GM18502 (cell line): ENCODE data around the gene PLPPR5.

Experiments used
- ATAC-seq: cut with Tn5 transposase; IDR thresholded peaks from one replicate; pipeline ENCODE4 v1.9.1; 2021; ENCODE audit warnings: mild to moderate bottlenecking; ENCODE audit not compliant: unreplicated experiment, poor library complexity

The PLPPR5 gene

GRCh38 chr1:98975113-98975512, 29.5 kb downstream of the PLPPR5 start:
- ATAC-seq: no peak

GRCh38 chr1:98969798-98970490, 34.7 kb downstream of the PLPPR5 start:
- no peak for ATAC-seq

GRCh38 chr1:98967122-98967521, 37.5 kb downstream of the PLPPR5 start:
- ATAC-seq: no peak

- ATAC-seq: no peak
Observed at GRCh38 chr1:98965394-98965793, 39.3 kb downstream of the PLPPR5 start.

GRCh38 chr1:98964198-98964597, 40.5 kb downstream of the PLPPR5 start:
- ATAC-seq: no peak

- ATAC-seq: no peak
Observed at GRCh38 chr1:98963064-98963758, 41.5 kb downstream of the PLPPR5 start.

- no peak for ATAC-seq
Observed at GRCh38 chr1:98962156-98962555, 42.5 kb downstream of the PLPPR5 start.

- ATAC-seq: no peak
Observed at GRCh38 chr1:98949621-98950020, 55.0 kb downstream of the PLPPR5 start.

GRCh38 chr1:98949166-98949565, 55.5 kb downstream of the PLPPR5 start:
- no peak for ATAC-seq

GRCh38 chr1:98947071-98947470, 57.6 kb downstream of the PLPPR5 start:
- ATAC-seq: no peak

GRCh38 chr1:98940722-98941079, 64.0 kb downstream of the PLPPR5 start:
- ATAC-seq: no peak

GRCh38 chr1:98940069-98940721, 64.5 kb downstream of the PLPPR5 start:
- no peak for ATAC-seq

- ATAC-seq: no peak
Observed at GRCh38 chr1:98939471-98939870, 65.2 kb downstream of the PLPPR5 start.

GRCh38 chr1:98937347-98937746, 67.3 kb downstream of the PLPPR5 start:
- ATAC-seq: no peak

GRCh38 chr1:98932184-98932583, 72.5 kb downstream of the PLPPR5 start:
- ATAC-seq: no peak

- no peak for ATAC-seq
Observed at GRCh38 chr1:98931128-98931835, 73.4 kb downstream of the PLPPR5 start.

- ATAC-seq: no peak
Observed at GRCh38 chr1:98929437-98929836, 75.2 kb downstream of the PLPPR5 start.

GRCh38 chr1:98926597-98926996, 78.1 kb downstream of the PLPPR5 start:
- no peak for ATAC-seq

- ATAC-seq: no peak
Observed at GRCh38 chr1:98924977-98925376, 79.7 kb downstream of the PLPPR5 start.

- no peak for ATAC-seq
Observed at GRCh38 chr1:98923667-98924066, 81.0 kb downstream of the PLPPR5 start.

- no peak for ATAC-seq
Observed at GRCh38 chr1:98921817-98922216, 82.8 kb downstream of the PLPPR5 start.
